GM12892 (cell line): Measurements from ENCODE around the gene MGAT5.

Experiments used
- POLR2A ChIP-seq: IDR thresholded peaks from 2 replicates; pipeline ENCODE4 v1.6.1; 2011; ENCODE audit warnings: low read depth, low read length, control low read depth
- POLR2AphosphoS5 ChIP-seq: IDR thresholded peaks from 2 replicates; pipeline ENCODE4 v1.6.1; 2011; ENCODE audit warnings: low read depth, low read length, control low read depth
- TAF1 ChIP-seq: IDR thresholded peaks from 2 replicates; pipeline ENCODE4 v1.6.1; 2011; ENCODE audit warnings: low read depth, mild to moderate bottlenecking, control low read depth, low read length, borderline replicate concordance

- TF ChIP-seq POLR2A (no peak), TAF1 (no peak), POLR2AphosphoS5 (no peak)
Measured at GRCh38 chr2:134392442-134393074, 138.7 kb downstream of the MGAT5 start.
